ENCODE measurements around the gene FDXR. TPM values are rescaled to one million over a fixed set of nuclear protein-coding genes. Genes with fewer than 3 reads are reported as not detected.

FDXR gene
- total and polyA plus RNA-seq, 2 of the 8 experiments (the other 6 are each of a cell fraction or from before 2014, with no cell fraction given), result 24.2 to 31.4 TPM

GRCh38 chr17:74821655-74822334, 51.0 kb downstream of the FDXR start:
- no peak overlapping the region for H2BK15ac ChIP-seq (ENCODE audit: low read length)
- no peak overlapping the region for H3K9ac ChIP-seq (replicated peaks in 1 of 4; ENCODE audit: extremely low read depth in 1 of 4, low read depth in 3 of 4, low read length in 3 of 4)
- H2AFZ ChIP-seq (ENCODE audit: low read length), result no peak overlapping the region
- POLR2A ChIA-PET (ENCODE audit: partially characterized antibody), result no interaction called here
- no peaks in the 10 kb centered on the region for H3K79me2 ChIP-seq (ENCODE audit: control insufficient read depth in 1 of 2, insufficient read depth in 2 of 2, low read length in 2 of 2)
- H3K4me1 ChIP-seq (replicated peaks in 1 of 4; ENCODE audit: control insufficient read depth in 3 of 4, insufficient read depth in 4 of 4, low read length in 3 of 4), result no peaks in the 10 kb centered on the region
- no peaks in the 10 kb centered on the region for H3K79me1 ChIP-seq (ENCODE audit: low read depth, low read length)
- H3K27me3 ChIP-seq (replicated peaks in 1 of 4; ENCODE audit: control insufficient read depth in 3 of 4, extremely low read depth in 1 of 4, insufficient read depth in 3 of 4, low read length in 3 of 4), result peaks cover 0 to 2% (median 0%) of the 10 kb centered on the region in 4 experiments; a peak in 1 of 7 replicates
- no peak overlapping the region for H3K4ac ChIP-seq (replicated peaks; ENCODE audit: insufficient read length, low read depth, low read length)
- no peak overlapping the region for H4K8ac ChIP-seq (ENCODE audit: extremely low read depth, insufficient read depth, low read length)
- H2BK120ac ChIP-seq (replicated peaks; ENCODE audit: low read depth, low read length), result no peak overlapping the region
- no peak overlapping the region for H3K18ac ChIP-seq (ENCODE audit: extremely low read depth, low read length)
- H3K56ac ChIP-seq (replicated peaks; ENCODE audit: insufficient read length, low read depth, low read length), result no peak overlapping the region
- H3K4me2 ChIP-seq (ENCODE audit: insufficient read depth in 1 of 2, low read depth in 2 of 2, low read length in 2 of 2), result no peak overlapping the region
- no peak overlapping the region for H3K4me3 ChIP-seq (ENCODE audit: extremely low read depth in 1 of 4, insufficient read depth in 2 of 4, low read depth in 3 of 4, low read length in 4 of 4)
- no peak overlapping the region for H4K5ac ChIP-seq (ENCODE audit: insufficient read length, low read depth, low read length)
- H3K36me3 ChIP-seq (ENCODE audit: control insufficient read depth in 2 of 4, insufficient read depth in 4 of 4, low read length in 3 of 4), result peaks cover 0 to 3% (median 0%) of the 10 kb centered on the region in 4 experiments; a peak in 2 of 8 replicates
- whole genome bisulfite sequencing, 2 experiments (ENCODE audit: extremely low coverage in 1 of 2, insufficient coverage in 1 of 2, insufficient read length in 1 of 2, insufficient replicate concordance in 2 of 2, low coverage in 1 of 2, low lambda C conversion rate in 2 of 2, missing lambda C conversion rate in 1 of 2), result 88% methylated on average over 12 of the region's 13 CpGs; no CpG with 5 or more reads in 1 of the 2 experiments
- H3K27ac ChIP-seq (ENCODE audit: low read depth, low read length), result no peak overlapping the region
- peaks cover 2 to 13% of the 10 kb centered on the region in 2 experiments for H4K20me1 ChIP-seq (replicated peaks in 1 of 2; ENCODE audit: control insufficient read depth in 1 of 2, insufficient read depth in 2 of 2, low read length in 2 of 2)
- H3K23ac ChIP-seq (ENCODE audit: insufficient read length), result no peak overlapping the region
- no peaks in the 10 kb centered on the region for H3K9me3 ChIP-seq (ENCODE audit: insufficient read depth in 2 of 2, low read depth in 1 of 2, low read length in 1 of 2)
- CTCF ChIA-PET (ENCODE audit: partially characterized antibody), result interaction anchor here (81.0 to 99.6 kb wide), 2 partner anchors 3 to 22 kb away, joined by 2981 read pairs; partner anchors contain the start of genes FDXR, GRIN2C and NAT9
- H2BK5ac ChIP-seq (ENCODE audit: low read depth, low read length), result no peak overlapping the region
- DNase-seq (ENCODE audit: low read depth in 1 of 2, low spot score in 2 of 2), result no peak
- FAIRE-seq, result no peak
- TF ChIP-seq GTF2F1 (IDR thresholded peaks at IDR 0.05; ENCODE audit: borderline replicate concordance, low read depth, low read length), result no peak
- TF ChIP-seq TEAD4 (IDR thresholded peaks at IDR 0.05; ENCODE audit: low read depth, low read length), result no peak
- no peak for TF ChIP-seq BACH1 (IDR thresholded peaks at IDR 0.05; ENCODE audit: low read length)
- TF ChIP-seq ASH2L (IDR thresholded peaks at IDR 0.05; ENCODE audit: low read length), result no peak
- no peak for TF ChIP-seq POLR2AphosphoS5 (IDR thresholded peaks at IDR 0.05; ENCODE audit: low read depth, low read length)
- H3K23me2 ChIP-seq (ENCODE audit: low read depth, low read length), result no peaks in the 10 kb centered on the region
- H2BK12ac ChIP-seq (ENCODE audit: low read depth, low read length), result no peak overlapping the region
- no peak overlapping the region for H2AK5ac ChIP-seq (ENCODE audit: low read depth, low read length)
- H2BK20ac ChIP-seq (ENCODE audit: low read length), result no peak overlapping the region
- H3K14ac ChIP-seq (ENCODE audit: insufficient read length), result no peak overlapping the region
- no peak overlapping the region for H4K91ac ChIP-seq (replicated peaks; ENCODE audit: insufficient read length, low read length)

Data from H1 (cell line).